DMS114 treated with DMSO at 0.1 percent for 48 hours (cell line): ENCODE measurements around the gene ANKMY2.
"Not testable (repeated sequence)": the region's sequence is repeated elsewhere in the genome, so short reads cannot be mapped to it uniquely, and the experiment has no call there.

Source experiments
- DNase-seq: peaks from one replicate; lab custom pipeline; 2025; ENCODE audit not compliant: unreplicated experiment; lab: John Stamatoyannopoulos, UW

The ANKMY2 gene

DNA sequence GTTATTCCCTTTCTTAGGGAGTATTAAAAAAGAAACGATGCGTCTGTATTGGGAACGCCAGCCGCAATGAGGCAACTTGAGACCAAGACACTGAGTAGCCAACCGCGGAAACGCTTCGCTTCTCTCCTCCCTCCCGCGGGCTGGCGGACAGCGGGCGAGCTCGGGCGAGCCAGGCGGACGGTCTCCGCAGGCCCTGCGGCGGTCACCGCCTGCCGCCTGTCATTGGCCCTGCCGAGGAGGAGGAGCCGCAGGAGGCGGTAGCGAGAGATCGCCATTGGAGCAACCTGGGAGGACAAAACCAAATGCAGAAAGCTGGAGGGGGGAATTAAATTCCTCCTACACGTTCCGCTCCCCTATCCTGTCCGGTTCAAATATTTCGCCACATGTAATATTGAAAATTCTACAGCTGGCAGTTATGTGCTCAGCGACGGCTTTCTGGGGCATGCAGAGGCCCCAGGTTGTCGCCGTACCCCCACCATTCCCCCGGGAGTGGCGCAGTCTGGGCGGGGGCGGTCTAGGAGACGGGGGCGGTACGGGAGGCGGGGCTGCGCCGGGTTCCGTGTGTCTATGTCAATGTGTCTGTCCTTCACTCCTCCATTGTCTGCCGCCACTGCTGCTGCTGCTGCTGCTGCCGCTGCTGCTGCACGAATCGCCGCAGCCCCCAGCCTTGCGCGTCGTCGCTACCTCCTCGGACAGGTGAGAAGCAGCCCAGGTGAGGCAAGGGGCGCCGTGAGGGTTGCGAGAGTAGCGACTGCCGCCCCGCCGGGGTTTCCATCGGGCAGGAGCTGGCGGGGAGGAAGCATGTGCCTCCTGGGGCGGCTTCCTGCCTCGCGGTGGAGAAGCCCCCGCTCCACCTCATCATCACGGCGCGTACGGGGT, at the start of gene ANKMY2, which contains the start of gene BZW2:
Gene ANKMY2 (minus strand): TSS at position 162 of the 879 bp plus-strand sequence. CDS start 181 bp downstream, outside the sequence.
Gene BZW2 (plus strand): TSS at position 589 of the 879 bp plus-strand sequence. CDS start 19,263 bp downstream, outside the sequence.
- peak; percentile 79 for DNase-seq

DNA sequence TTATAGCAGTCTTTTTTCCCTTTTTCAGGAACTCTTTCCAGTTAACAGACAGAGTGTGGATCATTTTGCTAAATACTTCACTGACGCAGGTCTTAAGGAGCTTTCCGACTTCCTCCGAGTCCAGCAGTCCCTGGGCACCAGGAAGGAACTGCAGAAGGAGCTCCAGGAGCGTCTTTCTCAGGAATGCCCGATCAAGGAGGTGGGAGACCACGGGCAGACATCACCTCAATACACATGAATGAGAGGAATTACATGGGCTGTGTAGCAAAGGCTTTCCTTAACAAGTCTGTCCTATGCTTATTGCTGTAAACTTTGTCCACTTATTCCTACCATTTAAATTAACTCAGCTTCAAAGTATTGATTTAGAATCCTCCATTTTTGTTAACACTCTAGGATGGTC, 49.3 kb upstream of the ANKMY2 start:
- DNase-seq = no peak

DNA sequence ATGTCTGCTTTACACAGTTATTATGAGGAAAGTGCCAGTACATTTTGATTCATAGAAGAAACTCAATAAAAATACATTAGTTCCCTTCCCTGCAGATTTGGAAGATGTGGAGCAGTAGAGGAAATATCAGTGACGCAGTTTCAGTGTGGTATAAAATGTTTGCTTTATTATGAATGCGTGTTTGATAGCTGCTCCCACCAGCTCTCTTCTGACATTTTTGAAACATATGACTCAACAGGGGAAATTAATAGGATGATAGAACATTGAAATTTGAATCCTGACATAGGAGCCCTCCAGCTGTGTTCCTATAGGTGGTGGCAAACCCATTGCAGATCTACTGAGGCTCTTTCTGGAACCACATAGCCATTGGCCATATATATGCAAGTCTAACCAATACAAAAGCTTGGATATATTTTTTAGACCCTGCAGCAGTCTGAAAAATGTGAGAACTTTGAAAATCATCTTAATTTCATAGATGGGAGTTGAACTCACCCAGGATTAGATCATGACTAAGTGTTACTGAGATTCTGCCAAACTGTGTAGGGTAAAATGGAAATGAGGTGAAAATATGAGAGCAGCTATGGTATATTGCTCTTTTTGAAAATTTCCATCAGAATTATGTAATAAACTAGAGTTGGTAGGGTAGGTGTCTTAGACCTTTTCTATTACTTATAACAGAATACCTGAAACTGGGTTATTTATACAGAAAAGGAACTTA, 48.2 kb upstream of the ANKMY2 start:
- no peak for DNase-seq

DNA sequence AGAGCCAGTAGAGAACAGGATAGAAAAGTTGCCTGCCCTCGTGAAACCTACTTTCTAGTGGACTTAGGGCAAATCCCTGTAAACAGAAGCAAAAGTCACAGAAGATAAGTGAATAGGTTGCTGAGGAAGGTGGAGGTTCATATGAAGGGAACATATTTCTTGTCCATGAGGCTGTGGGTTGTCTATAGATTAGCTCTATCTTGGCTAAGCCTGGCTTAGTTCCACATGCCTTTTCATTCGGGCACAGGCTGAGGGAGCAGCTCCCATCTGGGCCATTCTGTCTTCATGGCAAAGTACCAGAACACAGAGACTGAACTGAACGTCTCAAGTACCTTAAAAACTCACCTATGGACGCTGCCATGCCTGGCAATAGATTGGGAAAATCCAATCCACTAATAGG, 45.7 kb upstream of the ANKMY2 start:
- no peak for DNase-seq

DNA sequence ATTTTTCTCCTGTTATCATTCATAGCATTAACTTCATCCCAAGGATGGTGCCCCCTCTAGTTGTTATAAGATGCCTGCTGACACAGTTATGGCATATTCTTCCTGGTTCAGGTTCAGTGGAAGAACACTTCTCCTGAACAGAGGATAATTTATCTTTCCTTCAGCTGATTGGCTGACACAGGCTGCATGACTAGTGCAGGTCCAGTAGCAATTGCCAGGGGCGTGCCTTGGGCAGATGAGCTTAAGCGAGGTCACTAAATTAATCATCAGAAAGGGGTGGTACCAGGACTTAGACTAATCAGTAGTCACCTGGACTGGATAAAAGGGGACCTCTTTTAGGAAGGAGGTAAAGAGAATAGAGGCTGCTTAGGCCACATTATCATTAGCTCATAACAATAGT, 42.7 kb upstream of the ANKMY2 start:
- no peak for DNase-seq

DNA sequence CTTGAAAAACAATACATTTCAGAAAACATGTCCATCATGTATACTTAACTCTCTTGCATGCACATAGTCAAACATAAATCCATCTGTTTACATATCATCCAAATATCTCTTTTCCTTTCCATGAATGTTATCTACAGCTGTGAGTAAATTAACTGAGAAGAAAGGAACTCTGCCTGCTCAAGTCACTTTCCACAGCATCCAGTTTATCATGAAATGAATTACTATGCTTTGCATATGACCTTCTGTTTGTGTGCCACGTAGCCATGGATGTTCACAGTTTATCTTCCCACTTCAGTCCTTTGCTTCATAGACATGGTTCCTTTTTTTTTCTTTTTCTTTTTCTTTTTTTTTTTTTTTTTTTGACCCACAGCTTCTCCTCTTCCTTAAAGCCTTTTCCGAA, 40.0 kb upstream of the ANKMY2 start:
- no peak for DNase-seq

DNA sequence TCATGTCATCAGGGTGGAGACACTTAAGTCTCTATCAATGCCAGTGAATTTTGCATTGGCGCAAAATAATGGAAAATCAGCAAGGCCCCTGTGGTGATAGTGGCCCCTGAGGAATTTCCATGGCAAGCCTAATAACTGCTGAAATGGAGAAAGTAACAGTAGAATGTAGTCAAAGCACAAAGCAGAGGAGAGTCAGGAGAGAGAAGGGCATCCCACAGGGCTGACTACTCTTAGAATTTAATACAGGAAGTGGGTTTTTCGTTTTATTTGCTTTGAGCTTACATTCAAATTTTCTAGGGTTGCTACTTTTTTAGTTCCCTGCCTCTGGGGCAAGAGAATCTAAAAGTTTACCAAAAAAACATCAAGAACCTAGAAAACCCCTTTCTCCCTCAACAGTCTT, 39.4 kb upstream of the ANKMY2 start:
- no peak for DNase-seq

DNA sequence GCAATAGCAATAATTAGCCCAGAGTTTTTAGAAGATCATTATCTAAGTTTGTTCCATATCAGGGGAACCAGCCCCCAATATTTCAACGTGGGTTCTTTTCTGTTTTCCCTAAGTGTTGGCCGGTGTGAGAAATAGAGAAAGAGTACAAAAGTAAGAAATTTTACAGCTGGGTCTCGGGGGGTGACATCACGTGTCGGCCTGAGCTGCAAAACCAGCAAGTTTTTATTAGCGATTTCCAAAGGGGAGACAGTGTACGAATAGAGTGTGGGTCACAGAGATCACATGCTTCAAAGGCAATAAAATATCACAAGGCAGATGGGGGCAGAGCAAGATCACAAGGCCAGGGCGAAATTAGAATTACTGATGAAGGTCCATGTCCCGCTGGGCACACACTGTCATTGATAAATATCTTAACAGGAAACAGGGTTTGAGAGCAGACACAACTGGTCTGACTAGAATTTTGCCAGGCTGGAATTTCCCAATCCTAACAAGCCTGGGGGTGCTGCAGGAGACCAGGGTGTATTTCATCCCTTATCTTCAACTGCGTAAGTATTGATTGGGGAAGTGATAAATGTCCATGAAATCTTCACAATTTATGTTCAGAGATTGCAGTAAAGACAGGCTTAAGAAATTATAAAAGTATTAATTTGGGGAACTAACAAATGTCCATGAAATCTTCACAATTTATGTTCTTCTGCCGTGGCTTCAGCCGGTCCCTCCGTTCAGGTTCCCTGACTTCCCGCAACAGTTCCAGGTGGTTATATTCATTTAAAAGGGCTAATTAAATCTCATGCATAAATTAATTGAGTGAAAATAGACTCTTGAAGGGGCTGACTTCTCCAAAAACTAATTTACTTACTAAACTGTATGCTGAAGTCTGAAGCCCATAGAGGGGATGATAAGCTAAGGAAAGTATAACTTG, 33.4 kb upstream of the ANKMY2 start:
- not testable (repeated sequence) for DNase-seq

DNA sequence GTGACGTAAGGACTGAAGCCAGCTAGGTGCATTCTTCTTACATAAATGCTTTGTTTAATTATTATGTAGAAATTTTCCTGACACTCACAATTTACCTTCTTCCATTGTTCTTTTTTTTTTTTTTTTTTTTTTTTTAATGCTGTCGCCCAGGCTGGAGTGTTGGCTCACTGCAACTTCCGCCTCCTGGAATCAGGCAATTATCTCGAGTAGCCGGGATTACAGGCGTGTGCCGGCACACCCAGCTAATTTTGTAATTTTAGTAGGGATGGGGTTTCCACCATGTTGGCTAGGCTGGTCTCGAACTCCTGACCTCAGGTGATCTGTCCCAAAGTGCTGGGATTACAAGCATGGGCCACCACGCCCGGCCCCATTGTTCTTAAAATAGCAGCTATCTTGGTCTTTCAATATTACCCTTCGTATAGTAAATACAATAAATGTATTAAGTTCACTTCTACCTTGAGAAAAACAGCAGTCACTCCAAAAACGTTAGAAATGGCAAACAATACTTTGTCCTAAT, 32.5 kb upstream of the ANKMY2 start:
- DNase-seq = no peak

DNA sequence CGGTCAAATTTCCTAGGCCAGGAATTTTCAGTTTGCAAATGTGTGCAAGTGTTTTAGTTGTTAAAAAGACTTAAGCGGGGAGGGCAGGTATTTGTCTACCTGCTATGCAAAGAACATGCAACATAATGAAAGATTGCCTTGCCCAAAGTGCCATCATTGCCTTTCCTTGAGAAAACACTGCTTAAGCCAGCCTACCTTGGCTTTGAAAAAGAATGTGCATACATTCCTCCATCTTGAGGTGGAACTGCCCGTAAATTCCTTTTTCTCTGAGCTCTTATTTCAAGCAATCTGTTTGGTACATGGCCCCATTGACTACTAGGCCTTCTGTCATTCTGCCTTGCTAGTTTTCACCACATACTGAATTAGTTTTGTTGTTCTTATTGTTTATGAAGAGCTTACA, 29.7 kb upstream of the ANKMY2 start:
- DNase-seq = no peak

DNA sequence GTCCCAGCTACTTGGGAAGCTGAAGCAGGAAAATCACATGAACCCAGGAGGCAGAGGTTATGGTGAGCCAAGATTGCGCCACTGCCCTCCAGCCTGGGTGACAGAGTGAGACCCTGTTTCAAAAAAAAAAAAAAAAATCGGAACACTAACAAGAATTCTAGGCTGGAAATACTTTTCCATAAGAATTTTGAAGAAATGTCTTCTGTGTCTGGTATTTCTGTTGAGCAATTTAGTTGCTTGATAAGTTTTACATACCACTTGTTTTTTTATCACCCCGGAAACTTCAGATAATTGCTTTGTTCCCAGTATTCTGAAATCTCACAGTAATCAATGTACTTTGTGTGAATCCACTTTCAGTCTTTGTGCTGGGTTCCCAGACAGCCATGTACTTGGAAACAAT, 26.3 kb upstream of the ANKMY2 start:
- no peak for DNase-seq

DNA sequence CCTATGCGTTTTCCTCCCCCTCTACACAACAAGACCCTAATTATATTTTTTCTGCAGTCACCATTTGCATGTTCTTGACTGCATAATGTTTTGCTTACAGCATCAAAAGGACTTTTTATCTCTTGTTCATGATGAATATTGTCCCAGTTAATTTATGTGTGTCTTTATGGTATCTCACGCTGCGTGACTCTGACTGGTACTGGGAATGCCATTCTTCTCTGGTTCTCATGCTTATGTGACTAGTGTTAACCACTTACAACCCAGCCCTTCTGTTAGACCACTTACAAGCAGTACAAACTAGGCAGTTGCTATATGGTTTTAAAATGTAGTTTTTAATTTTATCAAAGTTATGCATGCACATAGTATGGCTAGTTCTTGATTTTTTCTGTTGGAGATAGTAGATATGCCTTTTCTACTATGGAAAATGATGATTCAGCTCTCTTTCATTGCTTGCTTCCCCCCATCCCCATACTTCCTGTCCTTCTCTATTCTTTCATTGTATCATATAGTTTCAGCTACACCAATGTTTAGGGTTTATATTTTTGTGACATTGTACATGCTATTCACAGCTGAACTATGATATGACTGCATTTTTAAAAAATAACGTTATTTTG, 25.3 kb upstream of the ANKMY2 start:
- no peak for DNase-seq

DNA sequence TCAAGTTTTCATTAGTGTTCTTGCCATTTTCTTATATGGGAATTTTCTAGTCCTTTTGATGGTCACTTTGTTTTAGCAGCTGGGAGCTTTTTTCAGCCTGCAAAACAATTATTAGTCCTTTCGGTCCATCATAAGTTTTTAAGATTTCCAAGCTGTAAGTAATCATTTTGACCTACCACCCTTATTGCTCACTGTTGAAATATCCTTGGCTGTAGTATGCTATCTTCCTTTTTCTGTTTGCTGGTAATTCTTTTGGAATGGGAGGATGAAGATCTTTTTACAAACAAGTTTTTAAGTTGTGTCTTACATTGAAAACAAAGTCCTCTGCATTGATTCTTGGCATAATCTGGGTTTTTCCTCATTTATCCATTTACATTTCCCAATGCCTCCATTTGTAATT, 24.5 kb upstream of the ANKMY2 start:
- no peak for DNase-seq

DNA sequence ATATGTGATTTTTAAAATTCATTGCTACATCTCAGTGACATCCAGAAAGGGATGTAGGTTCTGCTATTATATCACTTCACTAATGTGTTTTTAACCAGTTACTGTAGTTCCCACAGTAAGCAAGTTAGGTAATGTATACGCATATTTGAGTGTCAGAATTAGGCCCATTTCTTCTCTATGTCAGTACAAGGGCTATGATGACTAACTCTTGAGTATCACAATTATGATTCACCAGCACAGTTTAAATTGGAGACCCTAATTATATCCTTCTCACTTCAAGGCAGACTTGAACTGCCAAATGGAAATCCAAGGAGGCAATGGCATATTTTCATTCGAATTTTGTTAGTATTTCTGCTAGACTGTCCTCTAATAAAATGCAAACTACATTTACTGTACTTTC, 24.0 kb upstream of the ANKMY2 start:
- no peak for DNase-seq

DNA sequence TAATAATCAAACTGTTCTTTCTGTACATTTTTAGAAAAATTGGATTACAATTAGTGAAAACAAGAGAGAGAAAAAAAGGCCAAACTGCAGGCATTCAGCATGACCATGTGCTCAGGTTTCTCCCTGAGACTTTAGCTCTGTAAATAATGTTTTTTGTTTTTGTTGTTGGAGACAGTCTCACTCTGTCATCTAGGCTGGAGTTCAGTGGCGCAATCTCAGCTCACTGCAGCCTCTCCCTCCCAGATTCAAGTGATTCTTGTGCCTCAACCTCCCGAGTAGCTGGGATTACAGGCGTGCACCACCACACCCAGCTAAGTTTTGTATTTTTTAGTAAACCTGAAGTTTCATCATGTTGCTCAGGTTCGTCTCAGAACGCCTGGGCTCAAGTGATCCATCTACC, 23.4 kb upstream of the ANKMY2 start:
- DNase-seq = no peak

DNA sequence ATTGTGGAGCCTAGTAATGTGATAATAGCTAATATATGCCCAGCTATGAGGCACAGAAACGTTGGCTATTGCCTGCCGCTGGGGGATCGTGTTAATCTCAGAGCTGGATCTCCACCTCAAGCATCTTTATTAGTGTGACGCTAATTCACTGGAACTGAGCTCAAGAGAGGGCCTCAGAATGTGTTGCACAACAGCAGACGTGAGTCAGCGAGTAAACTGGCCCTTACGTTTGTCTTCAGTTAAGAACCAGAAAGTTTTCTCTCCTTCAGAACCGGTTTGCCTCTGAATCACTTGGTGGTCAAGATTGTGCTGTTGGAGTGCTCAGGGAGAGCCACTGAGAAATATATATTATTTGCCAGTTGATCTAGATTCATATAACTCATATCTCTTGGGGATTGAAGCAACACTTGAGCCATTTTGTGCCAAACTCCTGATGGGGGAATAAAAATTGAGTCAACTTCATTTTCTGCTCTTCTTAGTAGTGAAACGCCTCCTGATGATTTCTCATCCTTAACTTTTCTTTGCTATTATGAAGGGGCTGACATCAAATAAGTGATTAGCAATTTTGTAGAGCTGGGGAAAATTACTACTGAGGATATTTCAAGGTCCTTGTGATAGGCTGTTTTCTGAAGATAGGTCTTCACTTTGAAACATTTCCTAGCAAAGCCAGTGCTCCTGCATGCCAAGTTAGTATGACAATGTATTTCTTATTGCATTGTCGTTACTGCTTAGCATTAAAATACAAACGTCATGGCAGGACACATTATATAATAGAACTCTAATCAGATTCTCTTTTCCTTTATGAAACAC, 22.7 kb upstream of the ANKMY2 start:
- no peak for DNase-seq

DNA sequence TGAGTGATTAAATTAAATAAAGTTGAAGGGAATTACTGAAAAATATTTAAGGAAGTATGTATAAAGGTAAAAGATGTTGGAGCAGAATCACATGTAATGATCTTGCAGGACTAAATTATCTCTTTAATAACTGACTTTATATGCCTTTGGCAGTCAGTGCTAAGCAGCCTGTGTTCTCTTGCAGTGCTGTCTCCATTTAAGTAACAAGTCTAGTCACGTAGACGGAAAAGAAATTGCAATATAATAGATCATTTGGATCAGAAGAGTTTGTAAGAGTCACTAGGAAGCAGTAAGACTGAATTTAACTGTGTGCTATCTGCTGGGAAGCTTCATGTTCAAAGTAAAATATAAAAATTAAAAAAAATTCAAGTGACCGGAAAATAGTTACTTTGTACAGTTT, 21.8 kb upstream of the ANKMY2 start:
- DNase-seq = no peak

DNA sequence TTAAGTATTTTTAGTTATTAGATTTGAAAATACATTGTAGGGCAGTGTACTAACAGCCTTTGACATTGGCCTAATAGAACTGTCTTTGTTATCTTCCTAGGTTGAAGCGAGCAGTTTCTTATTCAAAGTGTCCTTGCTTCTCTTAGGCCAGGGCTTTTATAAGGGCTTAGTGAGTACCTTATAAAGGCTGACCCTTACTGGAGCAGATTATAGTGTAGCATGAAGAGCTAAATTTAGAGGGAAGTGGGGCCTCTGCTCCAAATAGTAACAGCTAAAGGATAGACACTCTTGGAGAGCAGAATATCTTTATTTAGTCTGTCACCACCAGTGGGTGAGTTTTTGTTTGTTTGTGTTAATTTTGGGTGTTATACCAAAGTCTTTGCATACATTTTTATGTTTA, 16.4 kb upstream of the ANKMY2 start:
- DNase-seq = no peak

DNA sequence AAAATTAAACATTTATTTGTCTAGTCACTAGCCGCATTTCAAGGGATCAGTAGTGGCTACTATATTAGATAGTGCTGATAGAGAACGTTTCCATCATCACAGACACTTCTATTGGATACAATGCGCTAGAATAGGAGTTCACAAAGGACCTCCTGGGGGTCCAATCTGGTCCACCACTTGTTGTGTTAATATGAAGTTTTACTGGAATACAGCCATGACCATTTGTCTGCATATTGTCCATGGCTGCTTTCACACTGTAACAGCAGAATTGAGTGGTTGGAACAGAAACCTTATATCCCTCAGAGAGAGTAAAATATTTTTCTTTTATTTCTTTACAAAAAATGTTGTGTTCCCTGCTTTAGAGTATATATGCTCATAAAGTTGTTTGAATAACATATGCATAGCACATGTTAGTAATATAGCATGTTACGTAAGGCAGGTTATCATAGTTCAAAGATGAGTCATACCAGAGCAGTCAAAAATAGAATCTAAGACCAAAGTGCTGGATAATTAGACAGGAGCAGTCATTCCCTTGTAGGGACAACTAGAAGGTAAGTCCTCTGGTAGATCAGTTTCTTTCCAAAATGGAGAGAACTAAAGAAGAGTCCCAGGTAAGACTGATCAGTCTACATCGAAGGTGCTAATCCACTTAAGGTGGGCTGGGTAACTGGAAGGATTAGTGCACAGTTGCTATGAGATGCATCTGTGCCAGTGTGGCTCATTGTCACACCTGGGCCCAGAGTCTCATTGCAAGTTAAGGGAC, 15.3 kb upstream of the ANKMY2 start:
- DNase-seq = no peak
